ENCODE measurements around the gene FAM89B.

DNA sequence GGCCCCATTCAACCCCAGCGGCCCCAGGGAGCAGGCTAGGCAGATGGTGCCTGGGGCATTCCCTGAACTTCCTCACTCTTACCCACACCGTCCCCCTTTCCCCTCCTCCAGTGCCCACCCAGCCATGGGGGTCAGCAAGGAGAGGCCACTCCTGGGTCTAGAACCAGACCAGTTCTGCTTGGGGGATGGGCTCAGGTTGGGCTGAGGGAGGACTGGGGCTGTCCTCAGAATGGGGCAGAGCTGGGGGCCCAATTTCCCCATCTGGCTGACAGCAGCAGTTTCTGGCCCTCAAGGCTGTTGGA lies 35.1 kb upstream of the FAM89B start:
- no peak for TF ChIP-seq RAD21 (IDR thresholded peaks at IDR 0.05 in 1 of 2, conservative IDR thresholded peaks at IDR 0.05 in 1 of 2; ENCODE audit: low read depth in 2 of 2, low read length in 2 of 2)
- TF ChIP-seq JUND (IDR thresholded peaks at IDR 0.05; ENCODE audit: low read length) = no peak
- TF ChIP-seq BACH1 (IDR thresholded peaks at IDR 0.05; ENCODE audit: low read length) = no peak
- no peak for TF ChIP-seq GABPA (IDR thresholded peaks at IDR 0.05; ENCODE audit: borderline replicate concordance, insufficient read depth, low read length)
- TF ChIP-seq, protein P1, sequence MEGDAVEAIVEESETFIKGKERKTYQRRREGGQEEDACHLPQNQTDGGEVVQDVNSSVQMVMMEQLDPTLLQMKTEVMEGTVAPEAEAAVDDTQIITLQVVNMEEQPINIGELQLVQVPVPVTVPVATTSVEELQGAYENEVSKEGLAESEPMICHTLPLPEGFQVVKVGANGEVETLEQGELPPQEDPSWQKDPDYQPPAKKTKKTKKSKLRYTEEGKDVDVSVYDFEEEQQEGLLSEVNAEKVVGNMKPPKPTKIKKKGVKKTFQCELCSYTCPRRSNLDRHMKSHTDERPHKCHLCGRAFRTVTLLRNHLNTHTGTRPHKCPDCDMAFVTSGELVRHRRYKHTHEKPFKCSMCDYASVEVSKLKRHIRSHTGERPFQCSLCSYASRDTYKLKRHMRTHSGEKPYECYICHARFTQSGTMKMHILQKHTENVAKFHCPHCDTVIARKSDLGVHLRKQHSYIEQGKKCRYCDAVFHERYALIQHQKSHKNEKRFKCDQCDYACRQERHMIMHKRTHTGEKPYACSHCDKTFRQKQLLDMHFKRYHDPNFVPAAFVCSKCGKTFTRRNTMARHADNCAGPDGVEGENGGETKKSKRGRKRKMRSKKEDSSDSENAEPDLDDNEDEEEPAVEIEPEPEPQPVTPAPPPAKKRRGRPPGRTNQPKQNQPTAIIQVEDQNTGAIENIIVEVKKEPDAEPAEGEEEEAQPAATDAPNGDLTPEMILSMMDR (IDR thresholded peaks at IDR 0.05; ENCODE audit: control extremely low read depth in 1 of 3, insufficient read depth in 1 of 3, low read depth in 1 of 3, low read length in 3 of 3) = no peak
- no peak for TF ChIP-seq TAF1 (IDR thresholded peaks at IDR 0.05; ENCODE audit: low read depth, low read length)
- TF ChIP-seq KDM1A (IDR thresholded peaks at IDR 0.05; ENCODE audit: borderline replicate concordance, low read length) = no peak
- no peak for TF ChIP-seq POLR2A (IDR thresholded peaks at IDR 0.05; ENCODE audit: control extremely low read depth in 1 of 2, low read depth in 2 of 2, low read length in 2 of 2)
- TF ChIP-seq RXRA (IDR thresholded peaks at IDR 0.05; ENCODE audit: insufficient read depth, low read depth, low read length) = no peak
- no peak for TF ChIP-seq POLR2AphosphoS5 (IDR thresholded peaks at IDR 0.05; ENCODE audit: low read depth, low read length)
- TF ChIP-seq EZH2 (IDR thresholded peaks at IDR 0.05; ENCODE audit: low read depth, low read length, severe bottlenecking) = no peak
- no peak for TF ChIP-seq MAX (IDR thresholded peaks at IDR 0.05)
- no peak for TF ChIP-seq CREB1 (IDR thresholded peaks at IDR 0.05)
- TF ChIP-seq, protein P2, sequence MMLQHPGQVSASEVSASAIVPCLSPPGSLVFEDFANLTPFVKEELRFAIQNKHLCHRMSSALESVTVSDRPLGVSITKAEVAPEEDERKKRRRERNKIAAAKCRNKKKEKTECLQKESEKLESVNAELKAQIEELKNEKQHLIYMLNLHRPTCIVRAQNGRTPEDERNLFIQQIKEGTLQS (IDR thresholded peaks at IDR 0.05; ENCODE audit: insufficient read depth, low read depth, low read length) = no peak

Measured in H1 (cell line).